Neural cell (in vitro differentiated cells): ENCODE results near the gene ZNF277.

Source experiments
- TAF1 ChIP-seq: IDR thresholded peaks from 2 replicates; pipeline ENCODE4 v1.6.1; 2012; ENCODE audit warnings: low read depth
- TF ChIP-seq, protein P1 (sequence below): IDR thresholded peaks from 2 replicates; pipeline ENCODE4 v1.6.1; 2012; ENCODE audit warnings: borderline replicate concordance
- TF ChIP-seq, protein P2 (sequence below): fragments of 450-650 bp; IDR thresholded peaks from 2 replicates; pipeline ENCODE4 v1.5.1; 2014; ENCODE audit warnings: antibody characterized with exemption, mild to moderate bottlenecking, moderate library complexity; ENCODE audit not compliant: poor library complexity, severe bottlenecking

DNA sequence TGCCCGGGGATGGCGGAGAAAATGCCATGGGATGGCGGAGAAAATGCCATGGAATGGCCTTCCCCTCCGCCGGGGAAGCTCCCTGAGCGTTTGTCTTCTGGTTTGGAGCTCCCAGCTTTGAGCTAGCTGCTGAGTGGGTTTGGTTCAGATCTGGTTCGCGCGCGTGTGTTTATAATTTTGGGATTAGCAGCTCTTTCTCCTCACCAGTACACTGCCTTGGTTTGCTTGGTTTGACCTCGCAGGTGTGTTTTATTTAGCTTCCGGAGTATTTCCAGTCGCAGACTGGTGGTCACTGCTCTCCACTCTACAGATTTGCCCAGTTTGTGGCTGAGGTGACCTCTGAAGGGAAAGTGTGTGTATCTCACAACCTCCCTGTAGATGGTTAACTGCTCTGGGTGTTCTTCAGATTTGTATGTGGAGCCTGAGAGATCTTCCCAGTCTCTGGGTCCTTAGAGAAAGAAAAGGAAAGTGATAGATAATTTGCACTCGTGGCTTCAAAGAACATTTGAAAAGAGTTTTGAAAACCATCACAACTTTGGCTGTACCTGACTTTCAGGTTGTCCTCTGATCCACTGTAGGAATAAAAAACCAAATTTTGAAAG is 597 bp downstream of the ZNF277 start:
- no peak for TF ChIP-seq TAF1
- TF ChIP-seq, protein P1, sequence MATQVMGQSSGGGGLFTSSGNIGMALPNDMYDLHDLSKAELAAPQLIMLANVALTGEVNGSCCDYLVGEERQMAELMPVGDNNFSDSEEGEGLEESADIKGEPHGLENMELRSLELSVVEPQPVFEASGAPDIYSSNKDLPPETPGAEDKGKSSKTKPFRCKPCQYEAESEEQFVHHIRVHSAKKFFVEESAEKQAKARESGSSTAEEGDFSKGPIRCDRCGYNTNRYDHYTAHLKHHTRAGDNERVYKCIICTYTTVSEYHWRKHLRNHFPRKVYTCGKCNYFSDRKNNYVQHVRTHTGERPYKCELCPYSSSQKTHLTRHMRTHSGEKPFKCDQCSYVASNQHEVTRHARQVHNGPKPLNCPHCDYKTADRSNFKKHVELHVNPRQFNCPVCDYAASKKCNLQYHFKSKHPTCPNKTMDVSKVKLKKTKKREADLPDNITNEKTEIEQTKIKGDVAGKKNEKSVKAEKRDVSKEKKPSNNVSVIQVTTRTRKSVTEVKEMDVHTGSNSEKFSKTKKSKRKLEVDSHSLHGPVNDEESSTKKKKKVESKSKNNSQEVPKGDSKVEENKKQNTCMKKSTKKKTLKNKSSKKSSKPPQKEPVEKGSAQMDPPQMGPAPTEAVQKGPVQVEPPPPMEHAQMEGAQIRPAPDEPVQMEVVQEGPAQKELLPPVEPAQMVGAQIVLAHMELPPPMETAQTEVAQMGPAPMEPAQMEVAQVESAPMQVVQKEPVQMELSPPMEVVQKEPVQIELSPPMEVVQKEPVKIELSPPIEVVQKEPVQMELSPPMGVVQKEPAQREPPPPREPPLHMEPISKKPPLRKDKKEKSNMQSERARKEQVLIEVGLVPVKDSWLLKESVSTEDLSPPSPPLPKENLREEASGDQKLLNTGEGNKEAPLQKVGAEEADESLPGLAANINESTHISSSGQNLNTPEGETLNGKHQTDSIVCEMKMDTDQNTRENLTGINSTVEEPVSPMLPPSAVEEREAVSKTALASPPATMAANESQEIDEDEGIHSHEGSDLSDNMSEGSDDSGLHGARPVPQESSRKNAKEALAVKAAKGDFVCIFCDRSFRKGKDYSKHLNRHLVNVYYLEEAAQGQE, result no peak
- TF ChIP-seq, protein P2, sequence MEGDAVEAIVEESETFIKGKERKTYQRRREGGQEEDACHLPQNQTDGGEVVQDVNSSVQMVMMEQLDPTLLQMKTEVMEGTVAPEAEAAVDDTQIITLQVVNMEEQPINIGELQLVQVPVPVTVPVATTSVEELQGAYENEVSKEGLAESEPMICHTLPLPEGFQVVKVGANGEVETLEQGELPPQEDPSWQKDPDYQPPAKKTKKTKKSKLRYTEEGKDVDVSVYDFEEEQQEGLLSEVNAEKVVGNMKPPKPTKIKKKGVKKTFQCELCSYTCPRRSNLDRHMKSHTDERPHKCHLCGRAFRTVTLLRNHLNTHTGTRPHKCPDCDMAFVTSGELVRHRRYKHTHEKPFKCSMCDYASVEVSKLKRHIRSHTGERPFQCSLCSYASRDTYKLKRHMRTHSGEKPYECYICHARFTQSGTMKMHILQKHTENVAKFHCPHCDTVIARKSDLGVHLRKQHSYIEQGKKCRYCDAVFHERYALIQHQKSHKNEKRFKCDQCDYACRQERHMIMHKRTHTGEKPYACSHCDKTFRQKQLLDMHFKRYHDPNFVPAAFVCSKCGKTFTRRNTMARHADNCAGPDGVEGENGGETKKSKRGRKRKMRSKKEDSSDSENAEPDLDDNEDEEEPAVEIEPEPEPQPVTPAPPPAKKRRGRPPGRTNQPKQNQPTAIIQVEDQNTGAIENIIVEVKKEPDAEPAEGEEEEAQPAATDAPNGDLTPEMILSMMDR, result no peak
